PC-9 (cell line): ENCODE measurements around the gene COPS2. TPM values are rescaled to one million over a fixed set of nuclear protein-coding genes. Genes with fewer than 3 reads are reported as not detected.

Experiments used
- BruUV-seq: library from RNA; stranded (reverse); fragments of 400-500 nt; replicated peaks from 2 replicates; lab custom pipeline; 2021; lab: Mats Ljungman, UMichigan
- CTCF ChIA-PET: fragments of 300-600 bp; sonication (Branson Sonifier 250); formaldehyde crosslinking; loops from one replicate; lab custom pipeline; 2022; ENCODE audit warnings: antibody characterized with exemption; lab: Charles Lee
- POLR2A ChIA-PET: fragments of 300-600 bp; sonication (Branson Sonifier 250); formaldehyde crosslinking; loops from one replicate; lab custom pipeline; 2022; ENCODE audit warnings: antibody characterized with exemption; ENCODE audit not compliant: unreplicated experiment; lab: Charles Lee
- DNase-seq, 2 experiments: peaks; one replicate each; pipeline versions ENCODE4 v3.0.0 to v3.0.0-alpha.2; 2015 to 2022; ENCODE audit warnings: mixed read lengths in 1 of 2
- H2AFZ ChIP-seq: fragments of 200-600 bp; sonication (generic); 2 replicates; pipeline ENCODE4 v1.8.1; 2017; ENCODE audit warnings: antibody characterized with exemption
- H3F3A ChIP-seq: fragments of 200-600 bp; sonication (generic); 2 replicates; pipeline ENCODE4 v1.8.1; 2017; ENCODE audit warnings: antibody characterized with exemption, mild to moderate bottlenecking, low read depth; ENCODE audit not compliant: insufficient read depth
- H3K27ac ChIP-seq: fragments of 200-600 bp; sonication (generic); 2 replicates; pipeline ENCODE4 v1.6.1; 2016; ENCODE audit warnings: mixed run types
- H3K27me3 ChIP-seq: fragments of 200-600 bp; sonication (generic); 2 replicates; pipeline ENCODE4 v1.6.1; 2016; ENCODE audit warnings: low read depth, mixed run types; ENCODE audit not compliant: insufficient read depth
- H3K36me3 ChIP-seq: fragments of 200-600 bp; sonication (generic); 2 replicates; pipeline ENCODE4 v1.6.1; 2016; ENCODE audit warnings: low read depth, mixed run types
- H3K4me1 ChIP-seq: fragments of 200-600 bp; sonication (generic); replicated peaks from 2 replicates; pipeline ENCODE4 v1.6.1; 2016; ENCODE audit warnings: mixed run types; ENCODE audit not compliant: insufficient read depth
- H3K4me2 ChIP-seq: fragments of 200-600 bp; sonication (generic); 2 replicates; pipeline ENCODE4 v1.6.1; 2017; ENCODE audit warnings: mixed run types
- H3K4me3 ChIP-seq: fragments of 200-600 bp; sonication (generic); 2 replicates; pipeline ENCODE4 v1.6.1; 2016; ENCODE audit warnings: mixed run types
- H3K79me2 ChIP-seq: fragments of 200-600 bp; sonication (generic); 2 replicates; pipeline ENCODE4 v1.6.1; 2017; ENCODE audit warnings: low read depth, mixed run types
- H3K9me2 ChIP-seq: fragments of 200-600 bp; sonication (generic); 2 replicates; pipeline ENCODE4 v1.8.1; 2017; ENCODE audit warnings: mild to moderate bottlenecking; ENCODE audit not compliant: insufficient read depth
- H3K9me3 ChIP-seq: fragments of 200-600 bp; sonication (generic); 2 replicates; pipeline ENCODE4 v1.8.1; 2016; ENCODE audit warnings: low read depth; ENCODE audit not compliant: insufficient read depth
- H4K20me1 ChIP-seq: fragments of 200-600 bp; sonication (generic); 2 replicates; pipeline ENCODE4 v1.8.1; 2017; ENCODE audit not compliant: insufficient read depth
- CTCF ChIP-seq: fragments of 200-600 bp; sonication (generic); conservative IDR thresholded peaks from 2 replicates; pipeline ENCODE4 v1.6.1; 2017; ENCODE audit warnings: mixed run types, antibody characterized with exemption, mild to moderate bottlenecking, moderate library complexity
- EZH2 ChIP-seq: fragments of 200-600 bp; sonication (generic); IDR thresholded peaks from 2 replicates; pipeline ENCODE4 v1.8.0; 2017; ENCODE audit warnings: antibody characterized with exemption, low read depth
- intact Hi-C: fragments of 100-400 bp; cut with micrococcal nuclease; formaldehyde crosslinking; loops from one replicate; pipeline ENCODE4 v1.10.0; 2022; ENCODE audit not compliant: unreplicated experiment
- total RNA-seq: library from RNA; stranded (reverse); gene quantifications from 2 replicates; pipeline ENCODE4 v1.2.3, GENCODE V29; 2021

The COPS2 gene
- total RNA-seq, 1 experiment from 2014 or later: 71.8 TPM

DNA sequence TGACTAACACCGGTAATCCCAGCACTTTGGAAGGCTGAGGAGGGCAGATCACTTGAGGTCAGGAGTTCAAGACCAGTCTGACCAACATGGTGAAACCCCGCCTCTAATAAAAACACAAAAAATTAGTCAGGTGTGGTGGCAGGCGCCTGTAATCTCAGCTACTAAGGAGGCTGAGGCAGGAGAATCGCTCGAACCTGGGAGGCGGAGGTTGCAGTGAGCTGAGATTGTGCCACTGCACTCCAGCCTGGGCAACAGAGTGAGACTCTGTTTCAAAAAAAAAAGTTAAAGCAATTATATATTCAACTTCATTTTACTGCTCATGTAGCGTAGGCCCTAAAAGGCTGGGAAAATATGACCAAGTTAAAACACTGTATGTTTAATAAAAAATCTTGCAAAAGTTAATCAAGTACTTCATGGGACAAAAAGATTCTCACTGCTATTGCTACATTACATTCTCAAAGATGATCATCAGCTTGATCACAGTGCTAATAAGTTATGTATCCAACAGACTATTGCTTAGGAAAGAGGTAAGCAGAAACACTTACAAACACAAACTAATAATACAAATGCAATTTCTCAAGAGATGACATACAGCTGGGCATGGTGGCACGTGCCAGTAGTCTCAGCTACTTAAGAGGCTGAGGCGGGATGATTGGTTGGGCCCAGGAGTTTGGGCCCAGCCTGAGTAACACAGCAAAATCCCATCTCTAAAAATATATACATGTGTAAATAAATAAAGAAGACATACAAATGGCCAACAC lies 2.7 kb downstream of the COPS2 start:
- ChIA-PET CTCF (no interaction called here), POLR2A (no interaction called here)
- no peak for DNase-seq
- BruUV-seq: no TSS peak
- Histone ChIP-seq H2AFZ (no peak overlapping the region), H3K9me2 (no peaks in the 10 kb centered on the region), H3K4me1 (peaks cover 29% of the 10 kb centered on the region), H3F3A (peaks cover 7% of the 10 kb centered on the region), H3K4me2 (0 out of 2 replicates have a peak overlapping the region, but pooled peaks have one; percentile 10), H3K36me3 (no peaks in the 10 kb centered on the region; the same call in 1 of the 2 replicates), H3K9me3 (no peaks in the 10 kb centered on the region), H3K27me3 (no peaks in the 10 kb centered on the region), H3K27ac (no peak overlapping the region), H3K79me2 (peaks cover 89% of the 10 kb centered on the region), H4K20me1 (peaks cover 22% of the 10 kb centered on the region), H3K4me3 (no peak overlapping the region)
- intact Hi-C loops: loop anchor here (10.0 kb wide), 1 partner anchor 472 kb away; the partner anchor contains the start of genes DTWD1 and FAM227B
- TF ChIP-seq EZH2 (no peak), CTCF (no peak)

GRCh38 chr15:49151831-49152230 lies 3.6 kb downstream of the COPS2 start:
- Histone ChIP-seq H3F3A (peaks cover 10% of the 10 kb centered on the region), H4K20me1 (peaks cover 23% of the 10 kb centered on the region)
- BruUV-seq: no TSS peak

DNA sequence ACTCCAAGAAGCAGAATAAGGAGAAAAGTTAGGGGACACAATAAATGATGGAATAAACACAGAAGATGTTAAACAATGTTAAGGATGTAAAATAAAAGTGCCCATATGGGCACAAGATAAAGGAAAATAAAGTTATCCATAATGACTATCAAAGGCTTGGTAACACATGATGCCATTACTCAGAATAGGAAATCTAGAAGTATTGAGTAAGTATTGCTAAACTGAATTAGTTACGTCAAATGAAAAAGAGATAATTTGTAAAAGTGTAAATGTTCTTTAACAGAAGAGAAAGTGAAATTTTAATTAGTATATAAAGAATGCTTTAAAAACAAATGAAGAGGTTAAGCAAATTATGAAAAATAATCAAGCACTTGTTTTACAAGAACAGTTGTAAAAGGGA lies 6.7 kb downstream of the COPS2 start:
- Histone ChIP-seq H3K4me3 (no peak overlapping the region), H3K9me2 (no peaks in the 10 kb centered on the region), H3K4me1 (peaks cover 39% of the 10 kb centered on the region), H3K27ac (no peak overlapping the region), H3K79me2 (peaks cover 94% of the 10 kb centered on the region), H4K20me1 (peaks cover 29% of the 10 kb centered on the region), H3K9me3 (no peaks in the 10 kb centered on the region), H3K36me3 (peaks cover 9% of the 10 kb centered on the region; the same call in 1 of the 2 replicates), H3K4me2 (no peak overlapping the region), H3F3A (peaks cover 15% of the 10 kb centered on the region; the same call in 1 of the 2 replicates), H3K27me3 (no peaks in the 10 kb centered on the region), H2AFZ (no peak overlapping the region)
- POLR2A ChIA-PET: no interaction called here
- CTCF ChIA-PET: no interaction called here
- TF ChIP-seq CTCF (no peak), EZH2 (no peak)
- no peak for DNase-seq
- intact Hi-C loops: no loop called here
- no TSS peak for BruUV-seq

More at GRCh38 chr15:49151831-49152230, 3.6 kb downstream of the COPS2 start:
- no peak overlapping the region for H3K27ac ChIP-seq
- H2AFZ ChIP-seq: no peak overlapping the region
- no peaks in the 10 kb centered on the region for H3K9me2 ChIP-seq
- no peak overlapping the region for H3K4me2 ChIP-seq
- no peak for TF ChIP-seq EZH2
- no peak for TF ChIP-seq CTCF
- peaks cover 96% of the 10 kb centered on the region for H3K79me2 ChIP-seq
- peaks cover 31% of the 10 kb centered on the region for H3K4me1 ChIP-seq
- POLR2A ChIA-PET: no interaction called here
- H3K4me3 ChIP-seq: no peak overlapping the region
- H3K36me3 ChIP-seq: no peaks in the 10 kb centered on the region; the same call in 1 of the 2 replicates
- H3K9me3 ChIP-seq: no peaks in the 10 kb centered on the region
- H3K27me3 ChIP-seq: no peaks in the 10 kb centered on the region
- CTCF ChIA-PET: no interaction called here
- no peak for DNase-seq
- intact Hi-C loops: loop anchor here (10.0 kb wide), 1 partner anchor 473 kb away; the partner anchor contains the start of genes DTWD1 and FAM227B
